GM12865 (cell line): ENCODE results near the gene TGM3.

Experiments used
- DNase-seq: peaks from one replicate; pipeline ENCODE4 v3.0.0; 2010; ENCODE audit warnings: low read depth
- H3K4me3 ChIP-seq: 2 replicates; pipeline ENCODE4 v1.5.1; 2011; ENCODE audit warnings: mild to moderate bottlenecking, low read depth, low read length, control low read depth
- TF ChIP-seq, protein P1 (sequence below): IDR thresholded peaks from 2 replicates; pipeline ENCODE4 v1.5.1; 2011; ENCODE audit warnings: low read length, control low read depth, low read depth, inconsistent platforms; ENCODE audit not compliant: insufficient read depth; ENCODE audit errors: missing control alignments

Gene TGM3

GRCh38 chr20:2295886-2296515, at the start of gene TGM3:
TGM3 (plus strand) TSS chr20:2296001; CDS start chr20:2296064, 63 bp downstream.
- DNase-seq = no peak
- no peak within 1 kb of the TSS for H3K4me3 ChIP-seq
- TF ChIP-seq, protein P1, sequence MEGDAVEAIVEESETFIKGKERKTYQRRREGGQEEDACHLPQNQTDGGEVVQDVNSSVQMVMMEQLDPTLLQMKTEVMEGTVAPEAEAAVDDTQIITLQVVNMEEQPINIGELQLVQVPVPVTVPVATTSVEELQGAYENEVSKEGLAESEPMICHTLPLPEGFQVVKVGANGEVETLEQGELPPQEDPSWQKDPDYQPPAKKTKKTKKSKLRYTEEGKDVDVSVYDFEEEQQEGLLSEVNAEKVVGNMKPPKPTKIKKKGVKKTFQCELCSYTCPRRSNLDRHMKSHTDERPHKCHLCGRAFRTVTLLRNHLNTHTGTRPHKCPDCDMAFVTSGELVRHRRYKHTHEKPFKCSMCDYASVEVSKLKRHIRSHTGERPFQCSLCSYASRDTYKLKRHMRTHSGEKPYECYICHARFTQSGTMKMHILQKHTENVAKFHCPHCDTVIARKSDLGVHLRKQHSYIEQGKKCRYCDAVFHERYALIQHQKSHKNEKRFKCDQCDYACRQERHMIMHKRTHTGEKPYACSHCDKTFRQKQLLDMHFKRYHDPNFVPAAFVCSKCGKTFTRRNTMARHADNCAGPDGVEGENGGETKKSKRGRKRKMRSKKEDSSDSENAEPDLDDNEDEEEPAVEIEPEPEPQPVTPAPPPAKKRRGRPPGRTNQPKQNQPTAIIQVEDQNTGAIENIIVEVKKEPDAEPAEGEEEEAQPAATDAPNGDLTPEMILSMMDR = no peak

GRCh38 chr20:2246069-2246491, 49.7 kb upstream of the TGM3 start:
- TF ChIP-seq, protein P1 = no peak
- H3K4me3 ChIP-seq = no peak overlapping the region
- no peak for DNase-seq

GRCh38 chr20:2248837-2249236, 47.0 kb upstream of the TGM3 start:
- H3K4me3 ChIP-seq = no peak overlapping the region
- DNase-seq = no peak
- TF ChIP-seq, protein P1 = no peak

DNA sequence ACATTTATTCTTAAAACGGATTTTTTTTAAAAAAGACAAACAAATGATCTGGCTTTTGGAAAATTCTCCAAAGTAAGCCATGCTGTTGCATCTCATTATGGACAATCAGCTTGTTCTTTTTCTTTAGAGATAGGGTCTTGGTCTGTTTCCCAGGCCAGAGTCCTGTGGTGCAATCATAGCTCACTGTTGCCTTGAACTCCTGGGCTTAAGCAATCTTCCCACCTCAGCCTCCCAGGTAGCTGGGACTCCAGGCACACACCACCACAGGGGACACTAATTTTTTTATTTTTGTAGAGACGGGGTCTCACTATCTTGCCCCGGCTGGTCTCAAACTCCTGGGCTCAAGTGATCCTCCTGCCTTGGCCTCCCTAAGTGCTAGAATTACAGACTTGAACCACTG, 45.9 kb upstream of the TGM3 start:
- no peak for DNase-seq
- no peak overlapping the region for H3K4me3 ChIP-seq
- TF ChIP-seq, protein P1 = no peak

DNA sequence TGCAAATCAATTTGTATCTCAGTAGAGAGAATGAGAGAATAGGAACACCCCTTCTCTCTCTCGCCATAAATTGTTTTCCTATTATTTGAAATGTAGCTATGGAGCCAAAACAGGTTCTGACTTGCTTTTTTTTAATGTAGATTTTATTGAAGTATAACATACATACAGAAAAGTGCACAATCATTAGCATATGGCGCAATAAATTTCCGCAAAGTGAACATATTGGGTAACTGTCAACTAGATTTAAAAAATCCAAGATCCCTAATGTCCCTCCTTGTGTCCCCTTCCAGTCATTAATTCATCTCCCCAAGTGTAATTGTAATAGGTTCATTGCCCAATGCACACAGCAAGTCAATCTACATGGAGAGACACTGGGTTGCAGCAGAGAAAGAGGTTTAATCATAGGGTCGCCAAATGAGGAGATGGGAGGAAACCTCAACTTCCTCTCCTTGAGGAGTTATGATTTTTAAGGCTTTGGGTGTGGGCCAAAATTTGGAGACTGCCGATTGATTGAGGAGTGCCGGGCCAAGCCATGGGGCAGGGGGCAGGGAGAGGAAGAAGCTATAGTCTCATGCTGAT, 43.3 kb upstream of the TGM3 start:
- no peak overlapping the region for H3K4me3 ChIP-seq
- DNase-seq = no peak
- TF ChIP-seq, protein P1 = no peak

DNA sequence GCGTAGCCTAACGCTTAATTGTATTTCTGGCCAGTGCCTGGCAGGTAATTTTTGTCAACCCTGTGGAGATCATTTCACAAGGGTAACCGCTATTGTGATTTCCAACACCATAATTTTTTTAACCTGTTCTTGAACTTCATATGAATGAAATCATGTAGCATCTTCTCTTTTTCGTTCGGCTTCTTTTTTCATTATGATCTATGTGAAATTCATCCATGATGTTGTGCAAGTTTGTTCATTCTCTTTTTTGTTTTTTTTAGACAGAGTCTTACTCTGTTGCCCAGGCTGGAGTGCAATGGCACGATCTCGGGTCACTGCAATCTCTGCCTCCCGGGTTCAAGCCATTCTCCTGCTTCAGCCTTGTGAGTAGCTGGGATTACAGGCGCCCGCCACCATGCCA, 42.5 kb upstream of the TGM3 start:
- no peak for DNase-seq
- TF ChIP-seq, protein P1 = no peak
- no peak overlapping the region for H3K4me3 ChIP-seq

DNA sequence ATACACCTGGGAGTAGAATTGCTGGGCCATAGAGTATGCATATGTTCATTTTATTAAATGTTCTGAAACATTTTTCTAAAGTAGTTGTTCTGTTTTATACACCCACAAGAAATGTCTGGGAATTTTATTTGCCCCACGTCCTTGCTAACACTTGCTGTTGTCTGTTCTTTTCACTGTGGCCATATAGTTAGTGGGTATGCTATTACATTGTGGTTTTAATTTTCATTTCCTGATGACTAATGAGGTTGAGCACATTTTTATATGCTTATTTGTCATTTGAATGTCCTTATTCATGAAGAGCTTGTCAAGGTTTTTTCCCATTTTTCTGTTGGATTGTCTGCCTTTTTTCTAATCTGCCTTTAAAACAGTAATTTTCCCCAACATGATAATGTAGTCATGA, 41.5 kb upstream of the TGM3 start:
- no peak overlapping the region for H3K4me3 ChIP-seq
- no peak for DNase-seq
- TF ChIP-seq, protein P1 = no peak
